Upper lobe of right lung (tissue), 1 donor: ENCODE results near the gene NDUFA13. TPM values are rescaled to one million over a fixed set of nuclear protein-coding genes. Genes with fewer than 3 reads are reported as not detected.

Source experiments
- ATAC-seq: fragments of 200-7000 bp; cut with Tn5 transposase; one replicate; pipeline ENCODE4 v1.9.1; 2020; ENCODE audit warnings: mild to moderate bottlenecking, moderate library complexity
- DNase-seq: peaks from one replicate; pipeline ENCODE4 v3.0.0-alpha.2; 2020
- H3K27ac ChIP-seq: fragments of 200-600 bp; one replicate; pipeline ENCODE4 v1.8.0; 2022
- H3K27me3 ChIP-seq: fragments of 200-600 bp; one replicate; pipeline ENCODE4 v1.8.0; 2022; ENCODE audit warnings: mild to moderate bottlenecking
- H3K36me3 ChIP-seq: fragments of 200-600 bp; one replicate; pipeline ENCODE4 v1.8.0; 2022
- H3K4me1 ChIP-seq: fragments of 200-600 bp; one replicate; pipeline ENCODE4 v1.8.0; 2022
- H3K4me3 ChIP-seq: fragments of 200-600 bp; one replicate; pipeline ENCODE4 v1.8.0; 2022; ENCODE audit warnings: mild to moderate bottlenecking
- H3K9me3 ChIP-seq: fragments of 200-600 bp; one replicate; pipeline ENCODE4 v1.8.0; 2022
- CTCF ChIP-seq: fragments of 200-600 bp; IDR thresholded peaks from one replicate; pipeline ENCODE4 v1.8.0; 2022; ENCODE audit warnings: antibody characterized with exemption
- intact Hi-C: fragments of 100-400 bp; cut with DNase I; formaldehyde crosslinking; loops from one replicate; pipeline ENCODE4 v1.11.0; 2022
- total RNA-seq: library from RNA; stranded (reverse); fragmentation: NEBNext Ultra II Directional; extraction: Animal tissue kit (Norgen Biotek cat#: 25700); gene quantifications from one replicate; pipeline ENCODE4 v1.2.1, GENCODE V29; 2021
- donor health status: DM: no; HTN: yes; CAD: no; lungs with severe emphysema.

The NDUFA13 gene
- total RNA-seq, 1 donor from 2014 or later = 207 TPM

- intact Hi-C loops = no loop called here
- no peak for DNase-seq
- Histone ChIP-seq H3K4me3 (no peak overlapping the region), H3K4me1 (peaks cover 11% of the 10 kb centered on the region), H3K9me3 (no peaks in the 10 kb centered on the region), H3K36me3 (peaks cover 24% of the 10 kb centered on the region), H3K27me3 (no peaks in the 10 kb centered on the region), H3K27ac (no peak overlapping the region)
- no peak for TF ChIP-seq CTCF
- no peak for ATAC-seq
Measured at GRCh38 chr19:19520989-19521388, 5.0 kb downstream of the NDUFA13 start.

GRCh38 chr19:19523177-19523576 lies 7.2 kb downstream of the NDUFA13 start:
- H3K4me3 ChIP-seq = no peak overlapping the region
- DNase-seq (no peak), ATAC-seq (no peak)
- intact Hi-C loops = no loop called here
- no peak overlapping the region for H3K27ac ChIP-seq
- no peaks in the 10 kb centered on the region for H3K4me1 ChIP-seq
- peaks cover 46% of the 10 kb centered on the region for H3K36me3 ChIP-seq
- no peaks in the 10 kb centered on the region for H3K27me3 ChIP-seq
- no peaks in the 10 kb centered on the region for H3K9me3 ChIP-seq
- TF ChIP-seq CTCF = no peak

- Histone ChIP-seq H3K36me3 (peaks cover 51% of the 10 kb centered on the region), H3K9me3 (no peaks in the 10 kb centered on the region), H3K27ac (no peak overlapping the region), H3K27me3 (no peaks in the 10 kb centered on the region), H3K4me1 (no peaks in the 10 kb centered on the region), H3K4me3 (no peak overlapping the region)
- TF ChIP-seq CTCF = no peak
- no peak for DNase-seq
- ATAC-seq = no peak
- intact Hi-C loops = no loop called here
Measured at GRCh38 chr19:19524053-19524452, 8.0 kb downstream of the NDUFA13 start.

GRCh38 chr19:19525611-19526380 lies 9.8 kb downstream of the NDUFA13 start:
- intact Hi-C loops = no loop called here
- Histone ChIP-seq H3K9me3 (no peaks in the 10 kb centered on the region), H3K4me1 (no peaks in the 10 kb centered on the region), H3K4me3 (no peak overlapping the region), H3K27me3 (no peaks in the 10 kb centered on the region), H3K36me3 (peaks cover 42% of the 10 kb centered on the region), H3K27ac (no peak overlapping the region)
- DNase-seq (no peak), ATAC-seq (no peak)
- no peak for TF ChIP-seq CTCF

GRCh38 chr19:19526581-19527370 lies 10.8 kb downstream of the NDUFA13 start:
- no peaks in the 10 kb centered on the region for H3K9me3 ChIP-seq
- no peak for TF ChIP-seq CTCF
- no peaks in the 10 kb centered on the region for H3K4me1 ChIP-seq
- ATAC-seq (no peak), DNase-seq (no peak)
- no peak overlapping the region for H3K4me3 ChIP-seq
- H3K27ac ChIP-seq = no peak overlapping the region
- no peaks in the 10 kb centered on the region for H3K27me3 ChIP-seq
- H3K36me3 ChIP-seq = peaks cover 41% of the 10 kb centered on the region
- intact Hi-C loops = no loop called here
